DND-41 (cell line): ENCODE data around the gene ATP6V1B1.

Source experiments
- EZH2 ChIP-seq: IDR thresholded peaks from 3 replicates; pipeline ENCODE4 v1.6.1; 2012; ENCODE audit warnings: borderline replicate concordance, low read depth, mild to moderate bottlenecking, moderate library complexity, low read length, inconsistent platforms; ENCODE audit not compliant: severe bottlenecking
- TF ChIP-seq, protein P1 (sequence below): IDR thresholded peaks from 2 replicates; pipeline ENCODE4 v1.5.1; 2012; ENCODE audit warnings: borderline replicate concordance, low read length, moderate library complexity, mild to moderate bottlenecking; ENCODE audit not compliant: poor library complexity, severe bottlenecking; ENCODE audit errors: extremely low read depth

DNA sequence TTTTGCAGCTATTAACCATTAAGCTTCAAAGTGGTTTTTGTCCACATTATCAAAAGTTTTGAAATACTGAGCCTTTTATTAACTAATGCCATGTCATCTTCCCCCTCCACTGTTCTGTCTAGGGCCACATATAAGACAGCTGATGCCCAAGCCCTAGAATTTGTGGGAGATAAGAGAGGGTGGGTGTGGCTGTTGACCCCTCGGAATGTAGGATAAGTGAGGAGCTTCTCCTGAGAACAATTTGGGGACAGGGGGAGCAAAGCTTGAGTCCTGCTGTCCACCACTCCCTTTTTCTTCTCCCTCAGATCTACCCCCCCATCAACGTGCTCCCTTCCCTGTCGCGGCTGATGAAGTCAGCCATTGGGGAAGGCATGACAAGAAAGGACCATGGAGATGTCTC is 28.4 kb downstream of the ATP6V1B1 start:
- TF ChIP-seq, protein P1, sequence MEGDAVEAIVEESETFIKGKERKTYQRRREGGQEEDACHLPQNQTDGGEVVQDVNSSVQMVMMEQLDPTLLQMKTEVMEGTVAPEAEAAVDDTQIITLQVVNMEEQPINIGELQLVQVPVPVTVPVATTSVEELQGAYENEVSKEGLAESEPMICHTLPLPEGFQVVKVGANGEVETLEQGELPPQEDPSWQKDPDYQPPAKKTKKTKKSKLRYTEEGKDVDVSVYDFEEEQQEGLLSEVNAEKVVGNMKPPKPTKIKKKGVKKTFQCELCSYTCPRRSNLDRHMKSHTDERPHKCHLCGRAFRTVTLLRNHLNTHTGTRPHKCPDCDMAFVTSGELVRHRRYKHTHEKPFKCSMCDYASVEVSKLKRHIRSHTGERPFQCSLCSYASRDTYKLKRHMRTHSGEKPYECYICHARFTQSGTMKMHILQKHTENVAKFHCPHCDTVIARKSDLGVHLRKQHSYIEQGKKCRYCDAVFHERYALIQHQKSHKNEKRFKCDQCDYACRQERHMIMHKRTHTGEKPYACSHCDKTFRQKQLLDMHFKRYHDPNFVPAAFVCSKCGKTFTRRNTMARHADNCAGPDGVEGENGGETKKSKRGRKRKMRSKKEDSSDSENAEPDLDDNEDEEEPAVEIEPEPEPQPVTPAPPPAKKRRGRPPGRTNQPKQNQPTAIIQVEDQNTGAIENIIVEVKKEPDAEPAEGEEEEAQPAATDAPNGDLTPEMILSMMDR = no peak
- no peak for TF ChIP-seq EZH2
